Stimulated activated naive B cell treated with anti-CD40 and anti-IgM and Interleukin-4, amounts not matched to agents 10 μg/mL and 1 μg/mL and 100 μg/mL, for 72 hours (primary cell): Measurements from ENCODE around the gene SETX.
A peak's percentile ranks its signal among the peaks of the same experiment; 100 is the strongest.

Experiments used
- ATAC-seq, 2 donors: fragments of 150-1000 bp; cut with Tn5 transposase; replicated peaks; 2 replicates each; pipeline ENCODE4 v1.10.0; 2021; ENCODE audit warnings: moderate library complexity in 1 of 2
- DNase-seq: peaks from one replicate; pipeline ENCODE4 v3.0.0; 2021
- H3K27ac Mint-ChIP-seq: one replicate; pipeline ENCODE4 v1.8.0; 2022; ENCODE audit warnings: mild to moderate bottlenecking, mixed read lengths
- H3K27me3 Mint-ChIP-seq, 2 donors: one replicate each; pipeline ENCODE4 v1.8.0; 2022; ENCODE audit warnings: mixed read lengths in 2 of 2
- H3K36me3 Mint-ChIP-seq, 2 donors: one replicate each; pipeline ENCODE4 v1.8.0; 2022; ENCODE audit warnings: mixed read lengths in 2 of 2, mild to moderate bottlenecking in 1 of 2
- H3K4me1 Mint-ChIP-seq, 2 donors: one replicate each; pipeline ENCODE4 v1.8.0; 2022; ENCODE audit warnings: mixed read lengths in 2 of 2, mild to moderate bottlenecking in 1 of 2
- H3K4me3 Mint-ChIP-seq, 2 donors: one replicate each; pipeline ENCODE4 v1.8.0; 2022; ENCODE audit warnings: mild to moderate bottlenecking in 2 of 2, mixed read lengths in 2 of 2, moderate library complexity in 1 of 2
- H3K9me3 Mint-ChIP-seq, 2 donors: one replicate each; pipeline ENCODE4 v1.8.0; 2022; ENCODE audit warnings: mixed read lengths in 2 of 2, mild to moderate bottlenecking in 1 of 2

The SETX gene

DNA sequence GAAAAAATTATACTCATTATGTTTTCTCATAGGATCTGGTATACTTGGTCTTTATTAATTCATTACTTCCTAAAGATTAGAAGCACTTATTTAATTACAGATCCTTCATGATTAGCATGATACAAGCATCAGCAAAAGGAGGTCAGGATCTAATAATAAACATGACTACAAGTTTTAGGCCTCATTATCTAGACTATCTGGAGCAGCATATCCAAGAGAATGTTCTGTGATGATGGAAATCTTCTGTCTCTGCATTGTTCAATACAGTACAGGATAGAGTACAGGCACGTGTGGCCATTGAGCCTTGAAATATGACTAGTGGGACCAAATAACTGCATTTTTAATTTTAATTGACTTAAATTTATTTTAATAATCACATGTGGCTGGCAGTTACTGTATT lies 21.2 kb downstream of the SETX start:
- Mint-ChIP-seq H3K27ac (no peak overlapping the region), H3K27me3 (no peaks in the 10 kb centered on the region), H3K36me3 (peaks cover 44 to 50% of the 10 kb centered on the region in 2 donors), H3K9me3 (no peaks in the 10 kb centered on the region), H3K4me3 (no peak overlapping the region), H3K4me1 (peaks cover 4 to 10% of the 10 kb centered on the region in 2 donors)
- DNase-seq (no peak), ATAC-seq (no peak)

DNA sequence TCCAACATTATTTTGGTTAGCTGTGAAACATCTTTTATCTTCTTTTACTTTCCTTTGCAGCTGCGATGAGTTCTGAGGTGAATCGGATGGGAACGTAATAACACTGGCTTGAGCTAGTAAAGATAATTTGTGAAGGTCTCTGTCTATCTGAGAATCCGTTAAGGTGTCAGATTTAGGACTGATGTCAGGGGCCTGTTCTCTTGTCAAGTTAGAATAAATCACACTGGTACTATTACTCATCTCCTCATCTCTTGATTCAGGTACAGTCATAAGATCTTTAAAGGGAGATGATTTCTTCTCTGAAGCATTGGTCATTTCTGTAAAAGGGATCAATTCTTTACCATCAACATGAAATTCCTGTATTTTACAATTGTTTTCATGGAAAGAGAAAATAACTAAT lies 26.2 kb downstream of the SETX start:
- DNase-seq, result no peak
- H3K9me3 Mint-ChIP-seq, result peaks cover 0 to 4% of the 10 kb centered on the region in 2 donors
- ATAC-seq, result no peak
- no peak overlapping the region for H3K4me3 Mint-ChIP-seq
- H3K36me3 Mint-ChIP-seq, result peaks cover 56 to 75% of the 10 kb centered on the region in 2 donors
- H3K4me1 Mint-ChIP-seq, result peaks cover 6 to 25% of the 10 kb centered on the region in 2 donors
- no peaks in the 10 kb centered on the region for H3K27me3 Mint-ChIP-seq
- peak overlapping the region; percentile 47 for H3K27ac Mint-ChIP-seq

DNA sequence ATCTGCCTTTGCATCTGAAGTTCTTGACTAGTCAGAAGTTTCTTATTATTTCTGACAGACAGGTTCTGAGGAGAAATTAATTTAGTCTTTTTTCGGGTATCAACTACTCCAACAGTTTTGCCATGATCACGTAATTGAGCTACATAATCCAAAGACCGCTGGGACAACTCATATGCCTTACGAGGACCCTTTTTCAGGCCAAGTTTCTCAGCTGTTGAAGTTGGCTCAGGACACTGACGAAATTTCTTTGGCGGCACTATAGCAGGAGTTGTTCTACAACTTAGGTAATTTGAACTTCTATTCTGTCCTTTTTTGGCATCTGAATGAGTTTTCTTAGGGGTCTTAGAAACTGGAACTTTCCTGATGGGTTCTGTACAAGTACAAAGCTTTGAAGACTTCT lies 27.2 kb downstream of the SETX start:
- no peak overlapping the region for H3K27ac Mint-ChIP-seq

DNA sequence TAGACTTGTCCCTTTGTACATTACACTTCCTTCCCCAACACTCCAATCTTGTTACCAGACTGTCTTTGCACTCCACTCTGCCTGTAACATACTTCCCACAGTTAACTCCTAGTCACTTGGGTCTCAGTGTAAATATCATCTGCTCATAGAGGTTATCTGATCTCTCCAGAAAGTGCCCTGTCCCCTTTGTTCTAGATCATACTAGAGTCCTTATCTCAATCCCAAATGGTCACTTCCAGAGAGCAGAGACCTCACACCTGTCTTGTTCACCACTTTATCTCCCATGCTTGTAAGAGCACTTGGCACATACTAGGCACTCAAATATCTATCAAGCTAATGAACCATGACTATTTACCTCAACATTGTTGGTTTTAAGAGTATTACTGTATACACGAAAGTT lies 30.4 kb downstream of the SETX start:
- ATAC-seq, result no peak
- H3K4me1 Mint-ChIP-seq, result peaks cover 20 to 39% of the 10 kb centered on the region in 2 donors
- H3K27ac Mint-ChIP-seq, result peak overlapping the region; percentile 25
- H3K4me3 Mint-ChIP-seq, result no peak overlapping the region
- H3K27me3 Mint-ChIP-seq, result no peaks in the 10 kb centered on the region
- peaks cover 52 to 67% of the 10 kb centered on the region in 2 donors for H3K36me3 Mint-ChIP-seq
- H3K9me3 Mint-ChIP-seq, result peaks cover 0 to 4% of the 10 kb centered on the region in 2 donors
- DNase-seq, result no peak

More for the DNA sequence above, 27.2 kb downstream of the SETX start:
- ATAC-seq (no peak), DNase-seq (no peak)
- H3K4me3 Mint-ChIP-seq, result no peak overlapping the region
- H3K4me1 Mint-ChIP-seq, result peaks cover 9 to 34% of the 10 kb centered on the region in 2 donors
- no peaks in the 10 kb centered on the region for H3K27me3 Mint-ChIP-seq
- peaks cover 0 to 4% of the 10 kb centered on the region in 2 donors for H3K9me3 Mint-ChIP-seq
- peaks cover 59 to 80% of the 10 kb centered on the region in 2 donors for H3K36me3 Mint-ChIP-seq

- Mint-ChIP-seq H3K9me3 (no peaks in the 10 kb centered on the region), H3K4me3 (no peak overlapping the region), H3K27ac (peak overlapping the region; percentile 15), H3K36me3 (peaks cover 32 to 33% of the 10 kb centered on the region in 2 donors), H3K27me3 (no peaks in the 10 kb centered on the region), H3K4me1 (peaks cover 24 to 25% of the 10 kb centered on the region in 2 donors)
- ATAC-seq (no peak), DNase-seq (no peak)
These were observed 35.2 kb downstream of the SETX start for GRCh38 chr9:132319421-132320110.

DNA sequence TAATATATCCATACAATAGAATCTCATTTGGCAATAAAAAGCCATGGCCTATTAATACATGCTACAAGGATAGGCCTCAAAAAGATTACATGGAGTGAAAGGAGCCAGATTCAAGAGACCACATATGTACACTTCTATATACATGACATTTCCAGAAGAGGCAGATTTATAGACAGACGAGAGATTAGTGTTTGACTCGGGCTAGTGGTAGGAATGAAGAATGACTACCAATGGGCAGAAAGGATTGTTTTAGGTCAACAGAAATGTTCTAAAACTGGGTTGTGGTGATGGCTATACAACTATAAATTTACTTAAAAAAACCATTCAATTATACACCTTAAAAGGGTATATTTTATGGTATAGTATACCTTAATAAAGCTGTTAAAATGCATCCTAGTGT lies 41.9 kb downstream of the SETX start:
- no peaks in the 10 kb centered on the region for H3K27me3 Mint-ChIP-seq
- H3K9me3 Mint-ChIP-seq, result no peaks in the 10 kb centered on the region
- H3K36me3 Mint-ChIP-seq, result peaks cover 20 to 39% of the 10 kb centered on the region in 2 donors
- peaks cover 10 to 23% of the 10 kb centered on the region in 2 donors for H3K4me1 Mint-ChIP-seq
- ATAC-seq (no peak), DNase-seq (no peak)
- H3K4me3 Mint-ChIP-seq, result no peak overlapping the region
- no peak overlapping the region for H3K27ac Mint-ChIP-seq

DNA sequence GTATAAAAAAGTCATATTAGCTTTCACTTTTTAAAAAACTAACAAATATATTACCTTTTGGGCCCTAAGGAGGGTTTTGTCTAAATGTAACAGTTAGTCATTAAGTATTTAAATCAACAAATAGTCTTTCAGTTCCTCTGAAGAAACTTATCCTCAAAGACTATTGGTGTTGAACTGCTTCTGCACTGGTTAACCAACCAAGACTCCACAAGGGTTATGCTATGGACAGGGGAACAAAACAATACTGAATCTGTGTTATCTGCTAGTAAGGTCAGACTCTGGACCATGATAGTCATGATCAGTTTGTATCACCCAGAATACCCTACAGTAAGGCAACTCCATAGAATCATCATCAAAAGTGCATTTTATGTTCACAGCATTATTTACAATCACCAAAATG lies 42.4 kb downstream of the SETX start:
- H3K4me1 Mint-ChIP-seq, result peaks cover 10 to 23% of the 10 kb centered on the region in 2 donors
- H3K27ac Mint-ChIP-seq, result peak overlapping the region; percentile 70
- no peak overlapping the region for H3K4me3 Mint-ChIP-seq
- H3K9me3 Mint-ChIP-seq, result no peaks in the 10 kb centered on the region
- H3K27me3 Mint-ChIP-seq, result no peaks in the 10 kb centered on the region
- peak; percentile 69 to 82 for ATAC-seq
- no peak for DNase-seq
- H3K36me3 Mint-ChIP-seq, result peaks cover 20 to 39% of the 10 kb centered on the region in 2 donors

- H3K4me3 Mint-ChIP-seq, result no peak overlapping the region
- peaks cover 20 to 39% of the 10 kb centered on the region in 2 donors for H3K36me3 Mint-ChIP-seq
- no peak for DNase-seq
- peaks cover 10 to 23% of the 10 kb centered on the region in 2 donors for H3K4me1 Mint-ChIP-seq
- no peaks in the 10 kb centered on the region for H3K9me3 Mint-ChIP-seq
- peak overlapping the region; percentile 70 for H3K27ac Mint-ChIP-seq
- no peaks in the 10 kb centered on the region for H3K27me3 Mint-ChIP-seq
- ATAC-seq, result peak in 1 of 2 donors; percentile 10
These were observed 42.8 kb downstream of the SETX start for GRCh38 chr9:132311978-132312377.

DNA sequence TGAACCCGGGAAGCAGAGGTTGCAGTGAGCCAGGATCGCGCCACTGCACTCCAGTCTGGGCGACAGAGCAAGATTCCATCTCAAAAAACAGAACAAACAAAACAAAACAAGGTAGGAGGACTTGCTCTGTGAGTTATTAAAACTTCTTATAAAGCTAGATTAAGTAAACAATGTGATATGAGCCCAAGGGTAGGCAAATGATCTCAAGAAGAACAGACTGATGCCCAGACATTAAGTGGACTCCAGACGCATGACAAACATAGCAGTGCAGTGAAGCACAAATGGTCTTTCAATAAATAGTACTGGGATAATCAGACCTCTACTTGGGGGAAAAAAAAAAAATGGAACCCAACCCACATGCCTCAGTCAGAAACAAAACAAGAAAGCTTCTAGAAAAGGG lies 45.7 kb downstream of the SETX start:
- Mint-ChIP-seq H3K27me3 (no peaks in the 10 kb centered on the region), H3K4me1 (peaks cover 10 to 23% of the 10 kb centered on the region in 2 donors), H3K36me3 (peaks cover 31 to 53% of the 10 kb centered on the region in 2 donors), H3K9me3 (no peaks in the 10 kb centered on the region), H3K27ac (peak overlapping the region; percentile 65), H3K4me3 (no peak overlapping the region)
- ATAC-seq (no peak), DNase-seq (no peak)

- Mint-ChIP-seq H3K9me3 (no peaks in the 10 kb centered on the region), H3K27ac (no peak overlapping the region), H3K27me3 (no peaks in the 10 kb centered on the region), H3K4me1 (peaks cover 0 to 3% of the 10 kb centered on the region in 2 donors), H3K36me3 (peaks cover 29 to 54% of the 10 kb centered on the region in 2 donors), H3K4me3 (no peak overlapping the region)
- ATAC-seq (no peak), DNase-seq (no peak)
These were observed 53.3 kb downstream of the SETX start for GRCh38 chr9:132301521-132301920.

DNA sequence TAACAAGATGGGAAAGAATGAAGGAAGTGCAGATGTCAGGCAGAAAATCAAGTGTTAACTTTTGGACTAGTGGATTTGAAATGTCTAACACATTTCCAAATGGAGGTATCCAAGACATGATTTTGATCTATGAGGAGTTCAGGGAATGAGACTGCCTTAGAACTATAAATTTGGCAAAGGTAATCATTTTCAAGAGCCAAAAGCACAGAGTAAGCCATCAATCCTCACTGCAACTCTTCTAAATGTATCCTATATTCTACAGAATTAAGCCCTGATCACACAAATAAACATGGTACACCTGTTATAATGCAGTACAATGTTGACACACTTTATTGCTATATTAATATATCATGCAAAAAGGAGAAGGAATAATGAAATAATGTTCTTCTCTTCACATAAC lies 55.6 kb downstream of the SETX start:
- DNase-seq, result no peak
- no peak overlapping the region for H3K4me3 Mint-ChIP-seq
- peaks cover 30 to 51% of the 10 kb centered on the region in 2 donors for H3K36me3 Mint-ChIP-seq
- H3K27me3 Mint-ChIP-seq, result no peaks in the 10 kb centered on the region
- no peak overlapping the region for H3K27ac Mint-ChIP-seq
- H3K4me1 Mint-ChIP-seq, result peaks cover 0 to 3% of the 10 kb centered on the region in 2 donors
- H3K9me3 Mint-ChIP-seq, result no peaks in the 10 kb centered on the region
- ATAC-seq, result no peak

- peaks cover 34 to 48% of the 10 kb centered on the region in 2 donors for H3K36me3 Mint-ChIP-seq
- no peak for ATAC-seq
- DNase-seq, result no peak
- H3K27me3 Mint-ChIP-seq, result no peaks in the 10 kb centered on the region
- H3K27ac Mint-ChIP-seq, result peak overlapping the region; percentile 20
- no peaks in the 10 kb centered on the region for H3K9me3 Mint-ChIP-seq
- no peak overlapping the region for H3K4me3 Mint-ChIP-seq
- peaks cover 0 to 3% of the 10 kb centered on the region in 2 donors for H3K4me1 Mint-ChIP-seq
These were observed 59.6 kb downstream of the SETX start for GRCh38 chr9:132295181-132295580.

DNA sequence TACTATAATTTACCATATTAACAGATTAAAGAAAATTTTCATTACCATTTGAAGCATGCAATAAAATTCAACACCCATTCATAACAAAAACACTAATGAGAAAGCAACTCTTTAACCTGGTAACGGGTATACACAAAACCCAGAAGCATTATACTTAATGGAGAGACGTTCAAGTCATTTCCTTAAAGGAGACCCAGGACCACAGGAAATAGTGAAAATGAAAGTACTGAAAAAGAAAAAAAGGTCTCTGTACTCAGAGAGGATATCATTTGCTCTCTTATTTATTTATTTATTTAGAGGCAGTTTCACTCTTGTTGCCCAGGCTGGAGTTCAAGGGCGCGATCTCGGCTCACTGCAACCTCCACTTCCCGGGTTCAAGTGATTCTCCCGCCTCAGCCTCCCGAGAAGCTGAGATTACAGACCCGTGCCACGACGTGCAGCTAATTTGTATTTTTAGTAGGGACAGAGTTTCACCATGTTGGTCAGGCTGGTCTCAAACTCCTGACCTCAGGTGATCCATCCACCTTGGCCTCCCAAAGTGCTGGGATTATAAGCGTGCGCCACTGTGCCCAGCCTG lies 61.6 kb downstream of the SETX start:
- Mint-ChIP-seq H3K36me3 (peaks cover 30 to 34% of the 10 kb centered on the region in 2 donors), H3K4me3 (no peak overlapping the region), H3K4me1 (peaks cover 5 to 6% of the 10 kb centered on the region in 2 donors), H3K9me3 (no peaks in the 10 kb centered on the region), H3K27ac (peak overlapping the region; percentile 69), H3K27me3 (no peaks in the 10 kb centered on the region)
- no peak for ATAC-seq
- DNase-seq, result no peak

- H3K36me3 Mint-ChIP-seq, result peaks cover 27 to 28% of the 10 kb centered on the region in 2 donors
- H3K27ac Mint-ChIP-seq, result peak overlapping the region; percentile 43
- ATAC-seq, result no peak
These were observed 65.8 kb downstream of the SETX start for GRCh38 chr9:132288966-132289365.

DNA sequence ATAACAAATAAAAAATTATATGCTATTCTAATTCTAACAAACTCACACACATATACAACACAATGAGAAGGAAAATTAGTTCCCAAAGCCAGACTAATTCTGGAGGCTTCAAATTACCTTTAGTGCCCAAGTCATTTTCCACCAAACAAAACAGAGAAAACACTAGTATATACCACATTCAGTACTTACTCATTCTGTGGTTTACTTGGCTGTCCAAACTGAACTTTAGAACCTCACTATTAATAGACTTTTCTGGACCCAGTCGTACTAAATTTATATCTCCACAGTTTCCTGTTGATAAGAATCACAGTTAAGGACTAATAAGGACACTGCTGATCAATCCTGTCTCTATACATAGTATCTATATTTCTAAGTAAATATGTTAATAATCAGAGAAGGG lies 66.4 kb downstream of the SETX start:
- Mint-ChIP-seq H3K27ac (no peak overlapping the region), H3K27me3 (no peaks in the 10 kb centered on the region), H3K4me3 (no peak overlapping the region), H3K9me3 (no peaks in the 10 kb centered on the region), H3K4me1 (peaks cover 6 to 8% of the 10 kb centered on the region in 2 donors), H3K36me3 (peaks cover 30 to 32% of the 10 kb centered on the region in 2 donors)
- ATAC-seq, result no peak
- no peak for DNase-seq

More at GRCh38 chr9:132288966-132289365, 65.8 kb downstream of the SETX start:
- Mint-ChIP-seq H3K4me1 (peaks cover 6% of the 10 kb centered on the region in 2 donors), H3K9me3 (no peaks in the 10 kb centered on the region), H3K27me3 (no peaks in the 10 kb centered on the region), H3K4me3 (no peak overlapping the region)
- no peak for DNase-seq
